GM12801 (cell line): ENCODE measurements around the gene TFAP2E.

Experiments used
- TF ChIP-seq, protein P1 (sequence below): IDR thresholded peaks from one replicate; pipeline ENCODE4 v1.5.1; 2011; ENCODE audit warnings: control low read depth; ENCODE audit not compliant: insufficient read length; ENCODE audit errors: extremely low read depth

TFAP2E gene

DNA sequence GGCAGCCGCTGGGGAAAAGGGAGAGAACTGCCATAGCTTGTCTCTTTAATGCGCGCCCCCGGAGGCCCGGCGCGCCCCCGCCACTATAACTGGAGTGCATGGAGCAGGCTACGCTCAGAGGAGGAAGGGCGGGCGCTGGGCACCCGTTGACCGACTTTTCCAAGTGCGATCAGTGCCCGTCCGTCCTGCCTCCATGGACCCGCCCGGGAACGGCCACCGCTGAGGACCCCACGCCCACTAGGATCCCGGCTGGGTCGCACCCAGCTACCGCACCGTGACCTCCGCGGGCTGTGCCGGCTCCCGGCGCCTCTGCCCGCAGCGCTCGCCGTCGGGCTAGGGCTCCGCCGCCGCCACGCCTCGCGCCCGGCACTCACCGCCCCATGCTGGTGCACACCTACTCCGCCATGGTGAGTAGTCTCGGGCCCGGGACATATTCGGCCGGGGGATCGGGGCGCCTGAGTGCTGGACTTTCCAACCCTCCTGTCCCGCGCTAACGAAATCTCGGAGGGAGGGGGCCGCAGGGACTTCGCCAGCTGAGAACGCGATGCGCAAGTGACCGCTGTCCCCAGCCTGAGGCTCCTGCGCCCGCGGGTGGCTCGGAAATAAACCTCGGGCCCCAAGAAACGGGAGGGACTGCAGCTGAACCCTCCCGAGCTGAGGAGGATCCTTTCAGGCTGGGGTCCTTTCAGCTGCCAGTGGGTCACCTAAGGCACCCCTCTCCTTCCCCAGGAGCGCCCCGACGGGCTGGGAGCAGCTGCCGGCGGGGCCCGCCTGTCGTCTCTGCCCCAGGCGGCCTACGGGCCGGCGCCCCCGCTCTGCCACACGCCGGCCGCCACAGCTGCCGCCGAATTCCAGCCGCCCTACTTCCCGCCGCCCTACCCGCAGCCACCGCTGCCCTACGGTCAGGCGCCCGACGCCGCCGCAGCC lies at the start of gene TFAP2E:
TSS of gene TFAP2E (plus strand) at position 117 of the 927 bp plus-strand sequence. CDS start at position 381, 264 bp downstream.
- TF ChIP-seq, protein P1, sequence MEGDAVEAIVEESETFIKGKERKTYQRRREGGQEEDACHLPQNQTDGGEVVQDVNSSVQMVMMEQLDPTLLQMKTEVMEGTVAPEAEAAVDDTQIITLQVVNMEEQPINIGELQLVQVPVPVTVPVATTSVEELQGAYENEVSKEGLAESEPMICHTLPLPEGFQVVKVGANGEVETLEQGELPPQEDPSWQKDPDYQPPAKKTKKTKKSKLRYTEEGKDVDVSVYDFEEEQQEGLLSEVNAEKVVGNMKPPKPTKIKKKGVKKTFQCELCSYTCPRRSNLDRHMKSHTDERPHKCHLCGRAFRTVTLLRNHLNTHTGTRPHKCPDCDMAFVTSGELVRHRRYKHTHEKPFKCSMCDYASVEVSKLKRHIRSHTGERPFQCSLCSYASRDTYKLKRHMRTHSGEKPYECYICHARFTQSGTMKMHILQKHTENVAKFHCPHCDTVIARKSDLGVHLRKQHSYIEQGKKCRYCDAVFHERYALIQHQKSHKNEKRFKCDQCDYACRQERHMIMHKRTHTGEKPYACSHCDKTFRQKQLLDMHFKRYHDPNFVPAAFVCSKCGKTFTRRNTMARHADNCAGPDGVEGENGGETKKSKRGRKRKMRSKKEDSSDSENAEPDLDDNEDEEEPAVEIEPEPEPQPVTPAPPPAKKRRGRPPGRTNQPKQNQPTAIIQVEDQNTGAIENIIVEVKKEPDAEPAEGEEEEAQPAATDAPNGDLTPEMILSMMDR, result no peak

DNA sequence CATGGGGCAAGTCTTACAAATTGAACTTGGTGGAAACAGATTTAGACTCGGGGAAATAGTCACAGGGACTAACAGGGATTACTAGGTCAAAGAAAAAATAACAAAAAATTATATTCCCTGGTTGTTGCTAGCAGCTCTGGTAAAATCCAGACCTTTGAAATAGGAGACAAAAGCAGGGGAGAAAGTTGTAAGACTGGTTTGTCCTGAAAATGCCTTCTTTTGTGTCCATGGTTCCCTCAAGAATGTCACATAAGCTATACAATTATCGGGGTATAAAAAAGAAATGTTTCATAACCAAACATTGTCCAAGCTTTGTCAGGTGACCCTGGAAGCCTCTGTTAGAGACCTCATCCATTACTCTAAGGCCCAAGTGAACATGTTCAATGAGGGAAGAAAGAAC lies 49.0 kb upstream of the TFAP2E start:
- TF ChIP-seq, protein P1, result no peak

DNA sequence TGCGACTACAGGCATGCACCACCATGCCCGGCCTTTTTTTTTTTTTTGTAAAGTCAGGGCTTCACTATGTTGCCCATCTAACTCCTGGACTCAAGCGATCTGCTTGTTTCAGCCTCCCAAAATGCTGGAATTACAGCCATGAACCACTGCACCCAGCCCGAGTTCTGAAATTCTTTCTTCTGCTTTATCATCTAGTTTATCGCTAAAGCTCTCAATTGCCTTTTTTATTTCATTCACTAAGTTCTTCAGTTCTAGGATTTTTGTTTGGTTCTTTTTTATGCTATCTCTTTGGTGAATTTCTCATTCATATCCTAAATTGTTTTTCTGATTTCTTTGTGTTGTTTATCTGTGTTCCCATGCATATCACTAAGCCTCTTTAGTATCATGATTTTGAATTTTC lies 42.9 kb upstream of the TFAP2E start:
- TF ChIP-seq, protein P1, result no peak

DNA sequence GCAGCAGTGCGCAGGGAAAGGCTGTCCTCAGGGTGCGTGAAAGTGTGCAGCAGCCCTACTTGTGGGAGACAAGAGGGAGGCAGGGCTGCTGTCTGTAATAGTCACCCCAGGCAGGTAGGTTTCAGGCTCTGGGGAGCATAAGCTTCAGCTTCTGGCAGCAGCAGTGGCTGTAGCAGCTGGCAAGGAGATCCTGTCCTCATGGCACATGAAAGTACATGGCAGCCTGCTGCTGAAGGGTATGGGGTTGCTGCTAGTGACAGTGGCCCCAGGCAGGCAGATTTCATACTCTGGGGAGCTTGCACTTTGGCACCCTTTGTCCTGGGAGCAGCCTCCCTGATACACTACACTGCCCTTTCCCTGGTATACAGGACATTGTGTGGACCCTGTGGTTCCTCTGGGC lies 42.2 kb upstream of the TFAP2E start:
- TF ChIP-seq, protein P1, result no peak

DNA sequence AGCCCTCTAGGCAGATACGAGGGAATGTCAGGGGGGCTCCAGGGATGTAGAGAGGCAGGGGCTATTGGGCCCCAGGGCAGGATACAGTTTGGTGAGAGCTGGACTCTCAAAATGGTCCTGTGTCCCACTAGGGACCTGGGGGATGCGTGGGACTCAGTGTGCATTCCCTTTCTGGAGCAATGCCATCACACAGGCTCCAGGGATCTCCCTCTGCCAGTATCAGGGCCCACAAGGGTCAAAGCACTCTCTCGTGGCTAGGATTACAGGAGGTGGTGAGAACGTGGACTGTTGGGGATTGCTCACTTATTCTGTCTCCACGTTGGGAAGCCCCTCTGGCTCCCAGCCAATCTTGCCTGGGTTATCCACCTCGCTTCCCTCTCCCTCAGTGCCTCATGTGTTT lies 41.7 kb upstream of the TFAP2E start:
- TF ChIP-seq, protein P1, result no peak

DNA sequence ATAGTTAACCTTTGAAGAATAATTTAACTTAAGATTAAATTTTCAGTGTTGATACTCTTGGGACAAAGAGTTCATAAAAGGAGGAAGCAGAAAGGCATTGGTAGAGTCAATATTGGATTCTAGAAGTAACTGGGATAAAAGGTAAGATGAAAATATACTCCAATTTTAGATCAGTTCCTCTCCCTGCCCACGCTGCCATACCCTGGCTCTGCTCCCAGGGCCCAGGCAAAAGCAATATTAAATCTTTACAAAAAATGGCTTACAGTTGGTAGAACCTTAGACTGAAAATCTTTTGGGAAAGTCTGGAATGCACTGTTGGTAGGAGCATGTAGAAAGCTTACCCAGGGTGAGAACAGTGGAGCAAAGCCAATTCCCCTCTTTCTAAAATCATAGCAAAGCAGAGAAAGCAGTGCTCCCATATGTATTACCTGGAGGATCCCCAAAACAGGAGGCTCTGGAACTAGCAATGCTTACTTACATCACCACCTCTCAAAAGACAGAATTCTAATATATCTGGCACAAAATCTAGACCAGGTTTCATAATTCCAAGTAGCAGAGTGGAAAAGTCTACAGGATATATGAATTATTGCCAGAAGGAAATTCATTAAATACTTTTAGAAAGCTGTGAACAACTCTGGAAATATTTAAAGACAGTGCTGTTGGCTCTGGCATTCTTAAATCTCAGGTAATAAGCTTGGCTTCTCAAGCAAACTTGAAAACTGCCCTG lies 40.5 kb upstream of the TFAP2E start:
- TF ChIP-seq, protein P1, result no peak

DNA sequence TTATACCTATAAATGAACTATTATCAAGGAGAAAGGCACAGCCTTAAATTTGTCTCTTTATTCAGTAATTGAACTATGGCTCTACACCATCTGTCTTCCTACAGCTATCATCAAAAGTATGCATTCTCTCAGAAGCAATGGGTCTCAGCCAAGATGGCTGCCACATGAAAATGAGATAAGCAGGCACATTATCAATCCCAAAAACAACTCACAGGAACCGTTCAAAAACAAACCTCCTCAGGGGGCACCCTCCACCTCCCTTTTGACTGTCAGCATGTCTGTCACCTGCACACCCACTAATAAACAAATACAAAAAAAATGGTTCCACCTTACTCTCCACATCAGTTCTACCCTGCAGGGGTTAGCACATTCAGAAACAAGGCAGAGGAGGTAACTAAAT lies 39.5 kb upstream of the TFAP2E start:
- TF ChIP-seq, protein P1, result no peak
